GM06990 (cell line): ENCODE measurements around the gene F8.
A peak's percentile ranks its signal among the peaks of the same experiment; 100 is the strongest.
"Not testable (repeated sequence)": the region's sequence is repeated elsewhere in the genome, so short reads cannot be mapped to it uniquely, and the experiment has no call there.

Experiments used
- DNase-seq: peaks from one replicate; pipeline ENCODE4 v3.0.0-alpha.2; 2011; ENCODE audit not compliant: insufficient read length; ENCODE audit errors: extremely low read depth
- H3K27me3 ChIP-seq: replicated peaks from 2 replicates; pipeline ENCODE4 v1.6.0; 2011; ENCODE audit warnings: low read length; ENCODE audit not compliant: control insufficient read depth, insufficient read depth
- H3K36me3 ChIP-seq: 2 replicates; pipeline ENCODE4 v1.5.1; 2011; ENCODE audit warnings: low read length; ENCODE audit not compliant: control insufficient read depth, insufficient read depth
- H3K4me3 ChIP-seq: replicated peaks from 2 replicates; pipeline ENCODE4 v1.5.1; 2011; ENCODE audit warnings: low read depth, mild to moderate bottlenecking, control low read depth, low read length
- CTCF ChIP-seq: IDR thresholded peaks from 2 replicates; pipeline ENCODE4 v1.5.1; 2011; ENCODE audit warnings: low read length, control low read depth, mild to moderate bottlenecking, inconsistent platforms; ENCODE audit not compliant: insufficient read depth, poor library complexity, severe bottlenecking

The F8 gene

GRCh38 chrX:154892296-154892695, 130.2 kb downstream of the F8 start:
- DNase-seq = no peak
- no peaks in the 10 kb centered on the region for H3K27me3 ChIP-seq
- no peak for TF ChIP-seq CTCF
- H3K4me3 ChIP-seq = no peak overlapping the region
- no peaks in the 10 kb centered on the region for H3K36me3 ChIP-seq

GRCh38 chrX:154890990-154891639, 131.4 kb downstream of the F8 start:
- no peak for TF ChIP-seq CTCF
- Histone ChIP-seq H3K27me3 (no peaks in the 10 kb centered on the region), H3K36me3 (no peaks in the 10 kb centered on the region), H3K4me3 (no peak overlapping the region)
- no peak for DNase-seq

- not testable (repeated sequence) for H3K36me3 ChIP-seq, DNase-seq, H3K27me3 ChIP-seq, H3K4me3 ChIP-seq
These were observed 135.7 kb downstream of the F8 start for GRCh38 chrX:154886789-154887221.

GRCh38 chrX:154886069-154886788, 136.3 kb downstream of the F8 start, which contains the start of gene F8A1:
TSS of gene F8A1 (plus strand) at chrX:154886355. CDS start at chrX:154886375, 20 bp downstream.
- H3K4me3 ChIP-seq = 0 out of 2 replicates have a peak within 1 kb of the TSS, but pooled peaks have one; percentile 10
- H3K36me3 ChIP-seq, H3K27me3 ChIP-seq, DNase-seq: not testable (repeated sequence)

GRCh38 chrX:154885549-154885948, 137.0 kb downstream of the F8 start:
- not testable (repeated sequence) for H3K36me3 ChIP-seq, DNase-seq

GRCh38 chrX:154885057-154885456, 137.5 kb downstream of the F8 start:
- DNase-seq = not testable (repeated sequence)

More at GRCh38 chrX:154885549-154885948, 137.0 kb downstream of the F8 start:
- H3K27me3 ChIP-seq, H3K4me3 ChIP-seq: not testable (repeated sequence)

GRCh38 chrX:154884069-154884468, 138.5 kb downstream of the F8 start:
- not testable (repeated sequence) for DNase-seq, H3K4me3 ChIP-seq, H3K27me3 ChIP-seq, H3K36me3 ChIP-seq

More at GRCh38 chrX:154885057-154885456, 137.5 kb downstream of the F8 start:
- not testable (repeated sequence) for H3K4me3 ChIP-seq, H3K27me3 ChIP-seq, H3K36me3 ChIP-seq

- no peak overlapping the region for H3K4me3 ChIP-seq
- H3K36me3 ChIP-seq = no peaks in the 10 kb centered on the region
- DNase-seq = no peak
These were observed 149.2 kb downstream of the F8 start for GRCh38 chrX:154873329-154873728.

GRCh38 chrX:154868522-154868921, 154.0 kb downstream of the F8 start:
- not testable (repeated sequence) for H3K27me3 ChIP-seq, DNase-seq, H3K36me3 ChIP-seq, H3K4me3 ChIP-seq

More at GRCh38 chrX:154873329-154873728, 149.2 kb downstream of the F8 start:
- no peaks in the 10 kb centered on the region for H3K27me3 ChIP-seq
- no peak for TF ChIP-seq CTCF
